HepG2 (cell line): ENCODE results near the gene SYNPO. TPM values are rescaled to one million over a fixed set of nuclear protein-coding genes. Genes with fewer than 3 reads are reported as not detected.
A peak's percentile ranks its signal among the peaks of the same experiment; 100 is the strongest.

Experiments used
- BRF2 ChIP-seq: sonication (generic); formaldehyde crosslinking; IDR thresholded peaks from 2 replicates; pipeline ENCODE4 v1.8.1; 2022; ENCODE audit warnings: mild to moderate bottlenecking, missing genetic modification reagents
- DMTF1 ChIP-seq: sonication (generic); formaldehyde crosslinking; IDR thresholded peaks from 2 replicates; pipeline ENCODE4 v1.4.0; 2020; ENCODE audit warnings: mild to moderate bottlenecking, missing genetic modification reagents
- FOSL2 ChIP-seq: sonication (generic); formaldehyde crosslinking; IDR thresholded peaks from 2 replicates; pipeline ENCODE4 v1.4.0; 2020; ENCODE audit warnings: missing genetic modification reagents
- GABPB1 ChIP-seq: IDR thresholded peaks from 2 replicates; pipeline ENCODE4 v1.6.1; 2016; ENCODE audit warnings: mild to moderate bottlenecking, missing genetic modification reagents, moderate library complexity, missing compliant biosample characterization
- HDAC1 ChIP-seq: sonication (generic); formaldehyde crosslinking; IDR thresholded peaks from 2 replicates; pipeline ENCODE4 v1.5.1; 2020; ENCODE audit warnings: mild to moderate bottlenecking, missing genetic modification reagents
- HNF1B ChIP-seq: sonication (generic); formaldehyde crosslinking; IDR thresholded peaks from 2 replicates; pipeline ENCODE4 v1.5.1; 2020; ENCODE audit warnings: mild to moderate bottlenecking, moderate library complexity, missing genetic modification reagents
- MXD4 ChIP-seq: IDR thresholded peaks from 2 replicates; pipeline ENCODE4 v1.6.1; 2016; ENCODE audit warnings: mild to moderate bottlenecking, missing biosample characterization, missing genetic modification reagents
- MYC ChIP-seq: sonication (generic); formaldehyde crosslinking; IDR thresholded peaks from 2 replicates; pipeline ENCODE4 v1.9.0; 2021; ENCODE audit warnings: missing genetic modification reagents, borderline replicate concordance
- PAF1 ChIP-seq: IDR thresholded peaks from 2 replicates; pipeline ENCODE4 v1.6.1; 2016; ENCODE audit warnings: missing genetic modification reagents, missing compliant biosample characterization
- PHF21A ChIP-seq: sonication (generic); formaldehyde crosslinking; IDR thresholded peaks from 2 replicates; pipeline ENCODE4 v1.5.0; 2020; ENCODE audit warnings: mild to moderate bottlenecking, missing genetic modification reagents
- SMYD3 ChIP-seq: sonication (generic); formaldehyde crosslinking; IDR thresholded peaks from 2 replicates; pipeline ENCODE4 v1.8.1; 2023; ENCODE audit warnings: mild to moderate bottlenecking, missing genetic modification reagents
- SRY ChIP-seq: sonication (generic); formaldehyde crosslinking; IDR thresholded peaks from 2 replicates; pipeline ENCODE4 v1.8.0; 2022; ENCODE audit warnings: mild to moderate bottlenecking, missing genetic modification reagents
- ZBTB1 ChIP-seq: sonication (generic); formaldehyde crosslinking; IDR thresholded peaks from 2 replicates; pipeline ENCODE4 v1.4.0; 2020; ENCODE audit warnings: missing genetic modification reagents, borderline replicate concordance
- ZBTB21 ChIP-seq: sonication (generic); formaldehyde crosslinking; IDR thresholded peaks from 2 replicates; pipeline ENCODE4 v1.4.0; 2020; ENCODE audit warnings: missing genetic modification reagents
- ZBTB26 ChIP-seq: IDR thresholded peaks from 2 replicates; pipeline ENCODE4 v1.6.1; 2016; ENCODE audit warnings: missing compliant biosample characterization, missing genetic modification reagents, borderline replicate concordance
- ZNF253 ChIP-seq: sonication (generic); formaldehyde crosslinking; IDR thresholded peaks from 2 replicates; pipeline ENCODE4 v1.8.0; 2022; ENCODE audit warnings: mild to moderate bottlenecking, missing genetic modification reagents, borderline replicate concordance
- ZNF331 ChIP-seq: sonication (generic); formaldehyde crosslinking; IDR thresholded peaks from 2 replicates; pipeline ENCODE4 v1.4.0; 2020; ENCODE audit warnings: missing genetic modification reagents
- ZNF460 ChIP-seq: sonication (generic); formaldehyde crosslinking; IDR thresholded peaks from 2 replicates; pipeline ENCODE4 v1.5.1; 2020; ENCODE audit warnings: missing genetic modification reagents, mild to moderate bottlenecking, borderline replicate concordance
- ZNF496 ChIP-seq: sonication (generic); formaldehyde crosslinking; IDR thresholded peaks from 2 replicates; pipeline ENCODE4 v1.8.1; 2023; ENCODE audit warnings: mild to moderate bottlenecking, moderate library complexity, missing genetic modification reagents; ENCODE audit not compliant: insufficient replicate concordance
- ZNF691 ChIP-seq: sonication (generic); formaldehyde crosslinking; IDR thresholded peaks from 2 replicates; pipeline ENCODE4 v1.4.0; 2020; ENCODE audit warnings: missing genetic modification reagents, low read depth, mild to moderate bottlenecking, borderline replicate concordance
- ZSCAN20 ChIP-seq: sonication (generic); formaldehyde crosslinking; IDR thresholded peaks from 2 replicates; pipeline ENCODE4 v1.4.0; 2020; ENCODE audit warnings: missing genetic modification reagents, mild to moderate bottlenecking, borderline replicate concordance
- ZSCAN31 ChIP-seq: sonication (generic); formaldehyde crosslinking; IDR thresholded peaks from 2 replicates; pipeline ENCODE4 v1.5.0; 2020; ENCODE audit warnings: low read depth, mild to moderate bottlenecking, missing genetic modification reagents
- polyA plus RNA-seq, 8 experiments: library from polyadenylated mRNA; depleted of rRNA in 3 of 8; stranded (reverse) in 7 of 8; unstranded in 1 of 8; fragments of >200 nt; fragmentation: Illumina TruSeq in 4 of 8; extraction: Trizol in 4 of 8; gene quantifications; 2 replicates each; pipeline versions ENCODE4 v1.2.1 to v1.2.3, GENCODE V29; 2011 to 2016; ENCODE audit warnings: low read depth in 4 of 8, missing spikeins in 1 of 8, mixed read lengths in 1 of 8; ENCODE audit not compliant: insufficient read depth in 1 of 8
- total RNA-seq, 5 experiments: library from RNA; depleted of rRNA; stranded (reverse); fragments of >200 nt; fragmentation: Illumina TruSeq; extraction: Trizol; gene quantifications; 2 replicates each; pipeline ENCODE4 v1.2.3, GENCODE V29; 2016; ENCODE audit warnings: low read depth in 1 of 5

SYNPO gene
- total and polyA plus RNA-seq, 2 of the 13 experiments (the other 11 are each of a cell fraction or from before 2014, with no cell fraction given): 0.09 to 0.30 TPM

GRCh38 chr5:150656191-150657132 is 16.0 kb downstream of the SYNPO start (continued):
- TF ChIP-seq BRF2: no peak
- TF ChIP-seq GABPB1: peak; percentile 14; the same call in 1 of the 2 replicates
- TF ChIP-seq ZNF496 (CRISPR knock-in tag): no peak
- TF ChIP-seq HDAC1 (CRISPR knock-in tag): peak; percentile 40
- no peak for TF ChIP-seq SMYD3
- no peak for TF ChIP-seq DMTF1
- TF ChIP-seq ZNF691 (CRISPR knock-in tag): no peak
- no peak for TF ChIP-seq PHF21A (CRISPR knock-in tag)
- TF ChIP-seq ZBTB21 (CRISPR knock-in tag): no peak
- TF ChIP-seq PAF1 (CRISPR knock-in tag): no peak
- TF ChIP-seq MXD4 (CRISPR knock-in tag): no peak
- no peak for TF ChIP-seq ZBTB26 (CRISPR knock-in tag)
- no peak for TF ChIP-seq ZSCAN20
- no peak for TF ChIP-seq ZNF460 (CRISPR knock-in tag)
- TF ChIP-seq ZSCAN31 (CRISPR knock-in tag): peak; percentile 64
- TF ChIP-seq SRY (CRISPR knock-in tag): no peak
- no peak for TF ChIP-seq ZBTB1 (CRISPR knock-in tag)
- TF ChIP-seq MYC (CRISPR knock-in tag): peak; percentile 49; the same call in 1 of the 2 replicates
- 0 out of 2 replicates have a peak, but pooled peaks have one; percentile 20 for TF ChIP-seq HNF1B (CRISPR knock-in tag)
- peak; percentile 31; the same call in 1 of the 2 replicates for TF ChIP-seq ZNF331 (CRISPR knock-in tag)
- TF ChIP-seq ZNF253: no peak
- no peak for TF ChIP-seq FOSL2 (CRISPR knock-in tag)
